ENCODE data around the gene TMEM243. TPM values are rescaled to one million over a fixed set of nuclear protein-coding genes. Genes with fewer than 3 reads are reported as not detected.
"Not testable (repeated sequence)": the region's sequence is repeated elsewhere in the genome, so short reads cannot be mapped to it uniquely, and the experiment has no call there.

TMEM243 gene
- total and polyA plus RNA-seq, 2 donors: 27.6 to 60.1 TPM

DNA sequence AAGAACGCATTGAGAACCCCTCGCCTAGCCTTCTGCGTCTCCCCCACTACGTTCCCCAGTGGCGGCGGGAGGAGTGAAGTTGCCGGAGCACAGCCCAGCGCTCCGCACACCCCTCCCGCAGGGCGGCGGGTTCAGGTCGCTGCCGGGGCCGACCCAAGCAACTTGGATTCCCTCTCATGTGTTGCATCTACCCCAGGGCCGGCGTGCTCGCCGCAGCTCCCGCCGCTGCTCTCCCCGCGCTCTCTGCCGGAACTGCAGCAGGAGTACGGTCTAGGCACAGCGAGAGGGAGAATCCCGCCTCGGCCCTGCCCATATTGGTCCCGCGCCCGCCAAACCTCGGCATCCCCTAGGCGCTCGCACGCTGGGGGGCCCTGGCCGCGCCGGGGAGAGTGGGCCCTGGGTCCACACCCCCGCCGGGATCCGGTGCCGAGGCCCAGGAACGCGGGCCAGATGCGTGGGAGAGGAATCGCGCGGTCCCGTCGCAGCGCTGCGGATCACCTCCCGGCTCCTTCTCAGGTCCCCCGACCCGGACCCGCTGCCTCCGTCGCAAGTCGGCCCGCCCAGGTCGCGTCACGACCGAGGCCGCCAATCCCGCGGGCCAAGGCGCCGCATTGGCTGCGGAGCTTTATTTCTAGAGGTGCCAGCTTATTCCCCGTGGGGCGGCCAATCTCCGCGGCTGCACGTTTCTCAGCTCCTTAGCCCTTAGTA, 648 bp upstream of the TMEM243 start:
- peak overlapping the region; percentile 93 for H3K27ac ChIP-seq (ENCODE audit: low read depth)
- H3K36me3 ChIP-seq (ENCODE audit: insufficient read depth): no peaks in the 10 kb centered on the region
- H3K4me1 ChIP-seq (ENCODE audit: insufficient read depth): peaks cover 7% of the 10 kb centered on the region
- WGBS: under 1% methylated on average over 75 of the region's 75 CpGs
- peak; percentile 41 for DNase-seq (ENCODE audit: extremely low spot score)
- H3K4me3 ChIP-seq (ENCODE audit: low read depth, low read length): peak overlapping the region; percentile 83

DNA sequence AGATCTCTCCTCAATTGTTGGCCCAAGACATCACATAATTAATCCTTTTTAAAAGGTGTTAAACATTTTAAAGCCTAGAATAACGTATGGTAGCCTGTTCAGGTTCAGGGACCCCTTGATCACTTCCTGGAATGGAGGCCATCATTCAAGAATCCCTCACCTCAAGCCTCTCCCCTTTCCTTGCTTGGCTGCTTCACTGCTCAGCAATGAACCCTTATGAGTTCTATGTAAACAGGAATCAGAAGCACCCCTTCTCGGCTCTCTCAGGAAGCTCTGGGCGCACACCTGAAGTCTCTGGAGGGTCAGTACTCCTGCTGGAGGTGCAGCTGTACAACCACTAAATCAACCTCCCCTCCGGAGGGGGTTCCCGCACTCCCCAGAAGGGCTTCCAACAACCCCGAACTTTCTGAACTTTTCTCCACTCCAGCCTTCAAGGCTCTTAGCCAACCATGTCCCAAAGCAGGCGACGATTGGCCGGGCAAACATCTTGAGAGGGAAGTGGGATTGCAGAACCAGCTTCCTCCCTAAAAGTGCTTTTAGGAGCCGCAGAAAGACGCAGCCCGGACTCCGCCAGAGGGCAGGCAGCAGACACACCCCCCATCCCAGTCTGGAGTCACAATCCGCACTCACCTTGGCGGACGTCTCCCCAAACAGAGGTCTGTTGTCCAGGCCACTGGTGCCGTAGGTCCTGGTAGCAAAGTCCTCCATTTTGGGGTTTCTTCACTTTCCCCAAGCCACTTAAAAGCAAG, 562 bp downstream of the TMEM243 start:
- H3K4me3 ChIP-seq (ENCODE audit: low read depth, low read length): peak overlapping the region; percentile 83
- peak; percentile 10 for DNase-seq (ENCODE audit: extremely low spot score)
- WGBS: 2% methylated on average over 17 of the region's 17 CpGs
- peaks cover 7% of the 10 kb centered on the region for H3K4me1 ChIP-seq (ENCODE audit: insufficient read depth)
- H3K36me3 ChIP-seq (ENCODE audit: insufficient read depth): no peaks in the 10 kb centered on the region
- peak overlapping the region; percentile 93 for H3K27ac ChIP-seq (ENCODE audit: low read depth)

DNA sequence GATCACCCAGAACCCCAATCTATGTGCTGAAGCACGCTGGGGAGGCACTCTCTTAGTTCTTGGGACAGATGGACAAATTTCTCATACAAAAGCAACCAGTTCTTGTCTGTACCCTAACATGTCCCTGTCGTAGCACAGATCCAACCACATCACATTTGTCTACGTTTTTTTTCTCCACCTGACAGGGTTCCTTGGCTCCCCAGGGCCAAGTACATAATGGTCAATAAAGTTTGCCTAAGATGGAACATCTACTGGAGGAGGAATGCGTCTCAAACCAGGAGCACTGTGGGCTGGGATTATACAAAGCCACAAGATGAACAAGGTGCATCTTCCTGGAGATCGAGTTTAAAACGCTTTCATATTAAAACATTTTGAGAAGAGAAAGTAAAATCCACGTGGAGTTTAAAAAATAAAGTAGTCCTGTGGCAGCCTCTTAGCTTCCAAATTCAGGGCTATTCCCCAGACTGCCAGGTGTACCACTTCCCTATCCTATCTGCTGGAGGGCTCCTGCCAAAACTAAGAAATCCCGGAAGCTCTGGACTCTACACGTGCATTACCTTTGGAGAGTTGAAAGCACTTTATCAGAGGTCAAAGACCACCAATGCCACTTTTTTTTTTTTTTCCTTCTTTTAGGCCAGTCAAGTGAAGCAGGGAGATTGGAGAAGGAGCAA, 1.4 kb downstream of the TMEM243 start:
- no peak overlapping the region for H3K27ac ChIP-seq (ENCODE audit: low read depth)
- H3K36me3 ChIP-seq (ENCODE audit: insufficient read depth): no peaks in the 10 kb centered on the region
- H3K4me1 ChIP-seq (ENCODE audit: insufficient read depth): peaks cover 7% of the 10 kb centered on the region
- 72% methylated on average over 9 of the region's 9 CpGs for WGBS
- DNase-seq (ENCODE audit: extremely low spot score): no peak
- H3K4me3 ChIP-seq (ENCODE audit: low read depth, low read length): peak overlapping the region; percentile 19

DNA sequence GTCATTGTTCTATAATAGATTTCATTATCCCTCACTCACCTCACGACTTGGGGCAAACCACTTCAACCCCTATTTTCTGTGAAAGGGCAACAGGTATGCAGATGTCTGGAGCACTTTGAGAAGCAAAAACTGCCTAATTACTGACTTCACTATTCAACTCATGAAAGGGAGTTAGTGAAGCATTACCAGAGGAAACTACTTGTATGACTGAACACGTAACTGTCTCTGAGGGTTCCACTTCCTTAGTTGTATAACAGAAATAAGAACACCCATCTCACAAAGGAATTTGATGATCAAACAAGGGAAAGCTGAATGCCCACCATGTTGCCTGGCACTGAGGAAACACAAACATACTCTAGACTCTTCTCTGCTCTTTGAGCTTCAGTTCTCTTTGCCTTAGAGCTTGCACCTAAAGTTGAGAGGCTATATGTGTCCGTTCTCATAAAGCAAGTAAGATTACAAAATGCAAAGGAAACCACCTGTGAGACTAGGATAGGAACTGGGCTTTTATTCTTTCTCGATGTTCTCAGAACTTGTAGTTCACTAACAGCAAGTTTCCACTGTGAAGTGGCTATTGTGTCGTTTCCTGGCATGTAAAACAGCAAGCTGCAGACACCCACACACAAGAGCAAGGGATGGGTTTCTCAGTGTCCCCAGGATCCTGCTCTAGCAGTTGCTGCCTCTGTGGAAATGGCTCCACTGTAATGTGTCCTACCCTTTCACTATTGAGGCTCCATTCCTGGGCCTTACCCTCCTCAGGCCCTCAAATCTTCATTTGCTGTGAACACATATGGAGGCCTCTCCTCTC, 2.6 kb downstream of the TMEM243 start:
- no peak overlapping the region for H3K4me3 ChIP-seq (ENCODE audit: low read depth, low read length)
- DNase-seq (ENCODE audit: extremely low spot score): no peak
- no peaks in the 10 kb centered on the region for H3K36me3 ChIP-seq (ENCODE audit: insufficient read depth)
- WGBS: 72% methylated on average over 5 of the region's 5 CpGs
- peak overlapping the region; percentile 43 for H3K27ac ChIP-seq (ENCODE audit: low read depth)
- peaks cover 7% of the 10 kb centered on the region for H3K4me1 ChIP-seq (ENCODE audit: insufficient read depth)

DNA sequence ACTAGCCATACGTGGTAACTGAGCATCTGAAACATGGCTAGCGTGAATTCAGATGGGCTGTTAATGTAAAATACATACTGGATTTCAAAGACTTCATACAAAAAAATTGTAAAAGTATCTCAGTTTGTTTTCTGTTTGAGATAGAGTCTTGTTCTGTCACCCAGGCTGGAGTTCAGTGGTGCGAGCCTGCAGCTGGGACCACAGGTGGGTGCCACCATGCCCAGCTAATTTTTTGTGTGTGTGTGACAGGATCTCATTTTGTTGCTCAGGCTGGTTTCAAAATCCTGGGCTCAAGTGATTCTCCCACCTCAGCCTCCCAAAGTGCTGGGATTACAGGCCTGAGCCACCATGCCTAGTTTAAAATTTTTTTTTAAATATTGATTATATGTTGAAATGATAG, 4.5 kb downstream of the TMEM243 start:
- Histone ChIP-seq H3K36me3 (ENCODE audit: insufficient read depth) (no peaks in the 10 kb centered on the region), H3K4me3 (ENCODE audit: low read depth, low read length) (no peak overlapping the region), H3K4me1 (ENCODE audit: insufficient read depth) (peaks cover 7% of the 10 kb centered on the region), H3K27ac (ENCODE audit: low read depth) (no peak overlapping the region)
- no peak for DNase-seq (ENCODE audit: extremely low spot score)
- WGBS: 98% methylated on average over 3 of the region's 3 CpGs

DNA sequence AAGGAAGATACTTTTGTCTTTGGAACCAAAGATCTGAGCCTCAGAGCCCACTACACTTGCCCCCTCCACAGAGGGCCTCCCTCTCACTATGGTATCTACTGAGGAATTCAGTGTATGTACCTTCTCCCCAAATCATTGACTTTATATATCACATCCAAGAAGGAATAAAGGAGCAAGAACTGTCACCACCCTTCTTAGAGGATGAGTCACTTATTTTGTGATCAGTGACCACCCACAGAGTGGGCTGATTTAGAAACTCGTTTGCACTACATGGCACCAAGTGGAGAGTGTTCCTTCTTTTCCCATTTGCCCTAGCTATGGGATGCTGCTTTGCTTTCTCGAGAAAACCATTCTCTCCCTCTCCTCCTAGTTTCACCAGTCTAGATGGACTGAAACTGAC, 5.7 kb downstream of the TMEM243 start:
- H3K4me3 ChIP-seq (ENCODE audit: low read depth, low read length): no peak overlapping the region
- 51% methylated on average over 2 of the region's 2 CpGs for WGBS

DNA sequence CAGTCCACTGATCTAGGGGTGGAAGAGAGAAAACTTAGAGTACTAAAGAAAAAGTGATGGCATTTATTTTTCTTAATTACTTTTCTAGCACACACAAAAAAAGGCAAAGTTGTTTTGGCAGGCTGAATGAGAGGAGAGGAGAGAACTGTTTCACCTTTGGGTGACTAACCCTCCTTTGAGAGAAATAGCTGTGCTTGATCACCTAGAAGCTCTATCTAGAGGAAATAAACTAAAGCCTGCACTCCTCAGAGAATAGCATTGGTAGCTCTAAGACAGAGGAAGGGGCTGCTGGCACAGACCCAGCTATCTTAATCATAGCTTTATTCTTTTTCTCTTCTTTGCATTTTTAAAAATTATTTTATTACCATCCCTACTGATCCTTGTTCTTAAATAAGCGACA, 6.3 kb downstream of the TMEM243 start:
- WGBS: 90% methylated on average over 1 of the region's 1 CpG
- H3K27ac ChIP-seq (ENCODE audit: low read depth): no peak overlapping the region
- no peak for DNase-seq (ENCODE audit: extremely low spot score)
- H3K4me1 ChIP-seq (ENCODE audit: insufficient read depth): peaks cover 4% of the 10 kb centered on the region
- no peaks in the 10 kb centered on the region for H3K36me3 ChIP-seq (ENCODE audit: insufficient read depth)
- H3K4me3 ChIP-seq (ENCODE audit: low read depth, low read length): no peak overlapping the region

More for the DNA sequence above, 5.7 kb downstream of the TMEM243 start:
- no peaks in the 10 kb centered on the region for H3K36me3 ChIP-seq (ENCODE audit: insufficient read depth)
- peaks cover 7% of the 10 kb centered on the region for H3K4me1 ChIP-seq (ENCODE audit: insufficient read depth)
- no peak overlapping the region for H3K27ac ChIP-seq (ENCODE audit: low read depth)
- DNase-seq (ENCODE audit: extremely low spot score): no peak

DNA sequence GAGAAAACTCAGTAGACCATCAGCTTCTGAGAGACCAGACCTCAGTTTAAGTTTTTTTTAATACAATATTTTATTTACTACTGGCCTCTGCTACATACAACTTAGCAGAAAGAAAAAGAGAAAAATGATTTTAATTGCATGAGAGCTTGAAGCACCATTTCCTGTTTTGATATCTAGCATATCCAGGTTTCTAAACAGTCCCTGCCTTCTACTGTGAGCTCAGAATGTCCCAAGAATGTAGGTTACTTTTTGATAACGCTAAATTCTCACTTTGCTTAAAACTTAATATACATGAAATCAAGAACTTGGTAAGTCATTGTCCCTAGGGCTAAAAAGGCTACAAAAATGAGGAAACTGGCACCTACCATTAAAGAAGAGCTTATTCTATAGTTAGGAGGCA, 7.0 kb downstream of the TMEM243 start:
- Histone ChIP-seq H3K36me3 (ENCODE audit: insufficient read depth) (no peaks in the 10 kb centered on the region), H3K4me1 (ENCODE audit: insufficient read depth) (no peaks in the 10 kb centered on the region), H3K4me3 (ENCODE audit: low read depth, low read length) (no peak overlapping the region), H3K27ac (ENCODE audit: low read depth) (no peak overlapping the region)
- DNase-seq (ENCODE audit: extremely low spot score): no peak
- WGBS: 70% methylated on average over 1 of the region's 1 CpG

DNA sequence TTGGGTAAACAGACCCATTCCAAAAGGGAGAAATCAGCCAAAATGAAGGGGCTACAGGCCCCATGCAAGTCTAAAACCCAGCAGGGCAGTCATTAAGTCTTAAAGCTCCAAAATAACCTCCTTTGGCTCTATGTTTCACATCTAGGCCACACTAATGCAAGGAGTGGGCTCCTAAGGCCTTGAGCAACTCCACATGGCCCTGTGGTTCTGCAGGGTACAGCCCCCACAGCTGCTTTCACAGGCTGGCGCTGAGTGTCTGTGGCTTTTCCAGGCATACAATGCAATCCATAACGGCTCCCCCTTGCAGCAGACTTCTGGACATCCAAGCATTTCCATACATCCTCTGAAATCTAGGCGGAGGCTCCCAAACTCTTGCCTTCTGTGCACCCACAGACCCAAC, 9.0 kb downstream of the TMEM243 start:
- no peak overlapping the region for H3K4me3 ChIP-seq (ENCODE audit: low read depth, low read length)
- no peaks in the 10 kb centered on the region for H3K36me3 ChIP-seq (ENCODE audit: insufficient read depth)
- DNase-seq (ENCODE audit: extremely low spot score): no peak
- H3K27ac ChIP-seq (ENCODE audit: low read depth): no peak overlapping the region
- no peaks in the 10 kb centered on the region for H3K4me1 ChIP-seq (ENCODE audit: insufficient read depth)
- WGBS: 94% methylated on average over 3 of the region's 3 CpGs

DNA sequence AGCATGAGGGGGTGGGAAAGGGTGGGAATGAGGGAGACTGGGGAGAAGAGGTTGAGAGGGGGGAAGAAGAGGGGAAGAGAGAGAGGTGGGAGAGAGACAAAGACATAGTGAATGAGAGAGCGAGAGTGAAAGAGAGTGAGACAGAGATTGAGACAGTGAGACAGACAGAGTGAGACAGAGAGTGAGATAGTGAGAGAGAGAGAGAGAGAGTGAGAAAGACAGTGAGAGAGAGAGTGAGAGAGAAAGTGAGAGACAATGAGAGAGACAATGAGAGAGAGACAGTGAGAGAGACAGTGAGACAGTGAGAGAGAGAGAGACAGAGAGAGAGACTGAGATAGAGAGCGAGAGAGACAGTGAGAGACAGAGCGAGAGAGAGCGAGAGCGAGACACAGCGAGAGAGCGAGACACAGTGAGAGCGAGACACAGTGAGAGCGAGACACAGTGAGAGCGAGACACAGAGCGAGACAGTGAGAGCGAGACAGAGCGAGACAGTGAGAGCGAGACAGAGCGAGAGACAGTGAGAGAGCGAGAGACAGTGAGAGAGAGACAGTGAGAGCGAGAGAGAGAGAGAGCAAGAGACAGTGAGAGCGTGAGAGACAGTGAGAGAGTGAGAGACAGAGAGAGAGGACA, 10.1 kb downstream of the TMEM243 start:
- H3K4me1 ChIP-seq (ENCODE audit: insufficient read depth): no peaks in the 10 kb centered on the region
- WGBS: 96% methylated on average over 18 of the region's 18 CpGs
- no peak overlapping the region for H3K27ac ChIP-seq (ENCODE audit: low read depth)
- H3K36me3 ChIP-seq (ENCODE audit: insufficient read depth): no peaks in the 10 kb centered on the region
- H3K4me3 ChIP-seq (ENCODE audit: low read depth, low read length): no peak overlapping the region
- DNase-seq (ENCODE audit: extremely low spot score): no peak

DNA sequence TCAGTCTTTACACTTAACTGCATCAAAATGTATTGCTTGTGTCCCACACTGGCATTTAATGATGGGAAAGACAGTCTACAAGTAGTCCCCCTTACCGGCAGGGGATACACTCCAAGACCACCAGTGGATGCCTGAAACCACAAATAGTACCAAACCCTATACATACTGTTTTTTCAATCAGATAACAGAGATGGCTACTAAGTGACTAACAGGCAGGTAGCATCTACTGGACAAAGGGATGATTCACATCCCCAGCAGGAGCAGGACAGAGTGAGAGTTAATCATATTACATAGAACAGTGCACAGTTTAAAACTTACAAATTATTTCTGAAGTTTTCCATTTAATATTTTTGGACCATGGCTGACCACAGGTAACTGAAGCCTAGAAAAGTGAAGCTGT, 13.2 kb downstream of the TMEM243 start:
- H3K4me3 ChIP-seq (ENCODE audit: low read depth, low read length): no peak overlapping the region
- H3K4me1 ChIP-seq (ENCODE audit: insufficient read depth): no peaks in the 10 kb centered on the region
- 96% methylated on average over 1 of the region's 1 CpG for WGBS
- H3K36me3 ChIP-seq (ENCODE audit: insufficient read depth): no peaks in the 10 kb centered on the region
- no peak overlapping the region for H3K27ac ChIP-seq (ENCODE audit: low read depth)
- no peak for DNase-seq (ENCODE audit: extremely low spot score)

DNA sequence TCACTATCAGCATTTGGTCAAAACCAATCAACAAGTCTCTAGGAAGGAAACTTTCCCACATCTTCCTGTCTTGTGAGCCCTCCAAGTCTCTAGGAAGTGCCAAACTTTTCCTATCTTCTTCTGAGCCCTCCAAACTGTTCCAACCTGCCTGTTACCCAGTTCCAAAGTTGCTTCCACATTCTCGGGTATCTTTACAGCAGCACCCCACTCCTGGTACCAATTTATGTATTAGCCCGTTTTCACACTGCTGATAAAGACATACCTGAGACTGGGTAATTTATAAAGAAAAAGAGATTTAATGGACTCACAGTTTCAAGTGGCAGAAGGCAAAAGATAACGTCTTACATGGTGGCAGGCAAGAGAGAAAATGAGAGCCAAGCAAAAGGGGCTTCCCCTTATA, 13.8 kb downstream of the TMEM243 start:
- H3K4me3 ChIP-seq (ENCODE audit: low read depth, low read length); H3K4me1 ChIP-seq (ENCODE audit: insufficient read depth); H3K36me3 ChIP-seq (ENCODE audit: insufficient read depth); DNase-seq (ENCODE audit: extremely low spot score); H3K27ac ChIP-seq (ENCODE audit: low read depth): not testable (repeated sequence)
- WGBS: 97% methylated on average over 3 of the region's 3 CpGs

DNA sequence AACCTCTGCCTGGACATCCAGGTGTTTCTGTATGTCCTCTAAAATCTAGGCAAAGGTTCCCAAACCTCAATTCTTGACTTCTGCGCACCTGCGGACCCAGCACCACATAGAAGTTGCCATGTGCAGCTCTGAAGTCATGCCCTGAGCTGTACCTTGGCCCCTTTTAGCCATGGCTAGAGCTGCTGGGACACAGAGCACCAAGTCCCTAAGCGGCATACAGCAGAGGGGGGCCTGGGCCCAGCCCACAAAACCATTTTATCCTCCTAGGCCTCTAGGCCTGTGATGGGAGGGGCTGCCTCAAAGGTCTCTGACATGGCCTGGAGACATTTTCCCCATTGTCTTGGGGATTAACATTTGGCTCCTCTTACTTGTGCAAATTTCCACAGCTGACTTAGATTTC, 14.6 kb downstream of the TMEM243 start:
- WGBS: 85% methylated on average over 3 of the region's 3 CpGs

More for the DNA sequence above, 14.6 kb downstream of the TMEM243 start:
- DNase-seq (ENCODE audit: extremely low spot score): no peak
- no peaks in the 10 kb centered on the region for H3K36me3 ChIP-seq (ENCODE audit: insufficient read depth)
- H3K27ac ChIP-seq (ENCODE audit: low read depth): no peak overlapping the region
- no peak overlapping the region for H3K4me3 ChIP-seq (ENCODE audit: low read depth, low read length)
- H3K4me1 ChIP-seq (ENCODE audit: insufficient read depth): no peaks in the 10 kb centered on the region

Measured in urinary bladder (tissue), 4 donors.